ENCODE data around the gene CNOT10.

DNA sequence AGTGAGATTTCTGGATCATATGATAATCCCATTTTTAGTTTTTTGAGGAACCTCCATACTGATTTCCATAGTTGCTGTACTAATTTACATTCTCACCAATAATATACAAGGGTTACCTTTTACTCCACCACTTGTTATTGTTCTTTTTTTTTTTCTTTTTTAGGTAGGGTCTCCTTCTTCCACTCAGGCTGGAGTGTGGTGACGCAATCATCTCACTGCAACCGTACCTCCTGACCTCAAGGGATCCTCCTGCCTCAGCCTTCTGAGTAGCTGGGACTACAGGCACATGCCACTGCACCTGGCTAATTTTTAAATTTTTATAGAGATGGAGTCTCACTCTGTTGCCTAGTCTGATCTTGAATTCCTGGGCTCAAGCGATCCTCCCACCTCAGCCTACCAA, 24.4 kb upstream of the CNOT10 start:
- TF ChIP-seq RAD21 (IDR thresholded peaks at IDR 0.05; ENCODE audit: low read depth), result no peak
- TF ChIP-seq, protein P1, sequence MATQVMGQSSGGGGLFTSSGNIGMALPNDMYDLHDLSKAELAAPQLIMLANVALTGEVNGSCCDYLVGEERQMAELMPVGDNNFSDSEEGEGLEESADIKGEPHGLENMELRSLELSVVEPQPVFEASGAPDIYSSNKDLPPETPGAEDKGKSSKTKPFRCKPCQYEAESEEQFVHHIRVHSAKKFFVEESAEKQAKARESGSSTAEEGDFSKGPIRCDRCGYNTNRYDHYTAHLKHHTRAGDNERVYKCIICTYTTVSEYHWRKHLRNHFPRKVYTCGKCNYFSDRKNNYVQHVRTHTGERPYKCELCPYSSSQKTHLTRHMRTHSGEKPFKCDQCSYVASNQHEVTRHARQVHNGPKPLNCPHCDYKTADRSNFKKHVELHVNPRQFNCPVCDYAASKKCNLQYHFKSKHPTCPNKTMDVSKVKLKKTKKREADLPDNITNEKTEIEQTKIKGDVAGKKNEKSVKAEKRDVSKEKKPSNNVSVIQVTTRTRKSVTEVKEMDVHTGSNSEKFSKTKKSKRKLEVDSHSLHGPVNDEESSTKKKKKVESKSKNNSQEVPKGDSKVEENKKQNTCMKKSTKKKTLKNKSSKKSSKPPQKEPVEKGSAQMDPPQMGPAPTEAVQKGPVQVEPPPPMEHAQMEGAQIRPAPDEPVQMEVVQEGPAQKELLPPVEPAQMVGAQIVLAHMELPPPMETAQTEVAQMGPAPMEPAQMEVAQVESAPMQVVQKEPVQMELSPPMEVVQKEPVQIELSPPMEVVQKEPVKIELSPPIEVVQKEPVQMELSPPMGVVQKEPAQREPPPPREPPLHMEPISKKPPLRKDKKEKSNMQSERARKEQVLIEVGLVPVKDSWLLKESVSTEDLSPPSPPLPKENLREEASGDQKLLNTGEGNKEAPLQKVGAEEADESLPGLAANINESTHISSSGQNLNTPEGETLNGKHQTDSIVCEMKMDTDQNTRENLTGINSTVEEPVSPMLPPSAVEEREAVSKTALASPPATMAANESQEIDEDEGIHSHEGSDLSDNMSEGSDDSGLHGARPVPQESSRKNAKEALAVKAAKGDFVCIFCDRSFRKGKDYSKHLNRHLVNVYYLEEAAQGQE (IDR thresholded peaks at IDR 0.05; ENCODE audit: low read depth), result no peak
- TF ChIP-seq, protein P2, sequence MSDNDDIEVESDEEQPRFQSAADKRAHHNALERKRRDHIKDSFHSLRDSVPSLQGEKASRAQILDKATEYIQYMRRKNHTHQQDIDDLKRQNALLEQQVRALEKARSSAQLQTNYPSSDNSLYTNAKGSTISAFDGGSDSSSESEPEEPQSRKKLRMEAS (IDR thresholded peaks at IDR 0.05), result no peak
- TF ChIP-seq EGR1 (IDR thresholded peaks at IDR 0.05), result no peak
- no peak for TF ChIP-seq TEAD4 (IDR thresholded peaks at IDR 0.05)
- no peak for TF ChIP-seq EP300 (IDR thresholded peaks at IDR 0.05; ENCODE audit: borderline replicate concordance)
